Stimulated activated CD4-positive, alpha-beta T cell treated with anti-CD3 and anti-CD28 coated beads, TNF-alpha, amount 100 ng/mL, for 48 hours (primary cell): ENCODE results near the gene DOCK7.
A peak's percentile ranks its signal among the peaks of the same experiment; 100 is the strongest.

Experiments
- DNase-seq, 3 donors: peaks; one replicate each; pipeline ENCODE4 v3.0.0-alpha.2; 2020; ENCODE audit warnings: low read depth in 3 of 3

The DOCK7 gene

DNA sequence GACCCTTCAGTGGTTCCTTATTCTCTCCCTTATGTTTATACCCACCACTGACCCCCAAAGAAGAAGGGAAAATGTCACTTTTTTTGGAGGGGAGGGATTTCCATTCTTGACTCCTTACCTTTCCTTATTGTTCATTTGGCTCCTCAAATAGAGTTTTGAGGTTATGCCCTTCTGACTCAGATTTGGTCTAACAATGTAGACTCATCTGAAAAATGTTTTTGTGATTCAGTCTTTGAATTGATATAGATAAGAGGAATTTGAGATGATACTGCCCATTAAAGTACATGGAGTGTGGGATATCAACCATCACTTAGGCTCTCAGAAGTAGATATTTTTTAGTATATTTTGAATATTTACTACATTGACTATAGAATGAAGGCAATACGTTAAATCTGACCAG is 235.2 kb downstream of the DOCK7 start:
- no peak for DNase-seq

DNA sequence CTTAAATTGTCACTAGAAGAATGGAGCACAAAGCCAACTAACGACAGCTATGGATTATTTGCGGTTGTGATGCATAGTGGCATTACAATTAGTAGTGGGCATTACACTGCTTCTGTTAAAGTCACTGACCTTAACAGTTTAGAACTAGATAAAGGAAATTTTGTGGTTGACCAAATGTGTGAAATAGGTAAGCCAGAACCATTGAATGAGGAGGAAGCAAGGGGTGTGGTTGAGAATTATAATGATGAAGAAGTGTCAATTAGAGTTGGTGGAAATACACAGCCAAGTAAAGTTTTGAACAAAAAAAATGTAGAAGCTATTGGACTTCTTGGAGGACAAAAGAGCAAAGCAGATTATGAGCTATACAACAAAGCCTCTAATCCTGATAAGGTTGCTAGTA is 237.9 kb downstream of the DOCK7 start:
- DNase-seq: no peak

GRCh38 chr1:62448221-62448933 is 239.8 kb downstream of the DOCK7 start:
- DNase-seq: no peak

DNA sequence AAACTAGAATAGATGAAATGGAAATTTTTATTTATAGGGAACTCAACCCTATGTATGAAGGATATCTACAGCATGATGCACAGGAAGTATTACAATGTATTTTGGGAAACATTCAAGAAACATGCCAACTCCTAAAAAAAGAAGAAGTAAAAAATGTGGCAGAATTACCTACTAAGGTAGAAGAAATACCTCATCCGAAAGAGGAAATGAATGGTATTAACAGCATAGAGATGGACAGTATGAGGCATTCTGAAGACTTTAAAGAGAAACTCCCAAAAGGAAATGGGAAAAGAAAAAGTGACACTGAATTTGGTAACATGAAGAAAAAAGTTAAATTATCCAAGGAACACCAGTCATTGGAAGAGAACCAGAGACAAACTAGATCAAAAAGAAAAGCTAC is 243.5 kb downstream of the DOCK7 start:
- DNase-seq: no peak

DNA sequence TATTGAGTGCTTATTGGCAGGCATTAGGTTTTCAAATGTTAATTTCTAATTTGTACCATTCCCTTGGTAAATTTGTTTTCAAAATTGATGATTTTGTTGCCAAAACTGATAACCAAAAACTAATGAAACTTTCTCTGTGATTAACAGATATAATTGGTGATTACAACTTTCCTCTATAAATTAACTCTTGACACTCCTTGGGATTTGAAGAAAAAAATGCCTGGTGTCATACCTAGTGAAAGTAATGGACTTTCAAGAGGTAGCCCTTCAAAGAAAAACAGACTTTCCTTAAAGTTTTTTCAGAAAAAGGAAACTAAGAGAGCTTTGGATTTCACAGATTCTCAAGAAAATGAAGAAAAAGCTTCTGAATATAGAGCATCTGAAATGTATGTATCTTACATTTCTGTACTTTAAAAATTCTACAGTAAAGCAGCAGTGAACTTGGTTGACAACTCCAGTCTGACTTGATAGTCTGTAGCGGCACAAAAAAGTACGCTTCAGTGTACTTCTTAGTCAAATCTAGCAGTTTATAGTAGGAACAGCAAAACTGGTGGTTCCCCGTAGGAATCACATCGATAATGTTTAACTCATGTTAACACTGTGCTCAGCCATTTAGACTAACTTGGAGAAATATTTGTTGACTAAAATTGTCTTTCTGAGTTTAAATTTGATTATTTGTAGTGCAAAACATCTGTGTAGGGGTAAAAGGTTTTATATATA is 248.4 kb downstream of the DOCK7 start:
- DNase-seq: no peak

DNA sequence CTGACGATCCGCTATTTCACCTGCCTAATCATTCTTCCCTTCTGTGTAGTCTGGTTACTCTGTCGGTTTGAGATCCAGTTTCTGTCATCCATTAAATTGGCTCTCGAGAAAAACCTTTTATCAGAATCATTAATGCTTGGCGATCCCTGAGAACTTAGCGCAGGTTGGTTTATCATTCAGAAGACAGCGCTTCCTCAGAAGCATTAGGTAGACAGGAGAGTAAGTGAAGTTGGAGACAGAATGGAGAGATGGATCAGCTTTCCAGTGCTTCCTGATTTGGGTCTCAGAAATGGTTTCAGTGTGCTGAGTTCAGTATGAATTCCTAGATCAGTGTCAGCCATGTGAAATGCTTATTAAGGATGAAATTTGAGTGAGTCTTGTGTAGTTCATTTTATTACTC is 250.0 kb downstream of the DOCK7 start:
- no peak for DNase-seq

- peak in 2 of 3 donors; percentile 7 to 30 for DNase-seq
These were observed 250.8 kb downstream of the DOCK7 start for GRCh38 chr1:62437273-62437940.

DNA sequence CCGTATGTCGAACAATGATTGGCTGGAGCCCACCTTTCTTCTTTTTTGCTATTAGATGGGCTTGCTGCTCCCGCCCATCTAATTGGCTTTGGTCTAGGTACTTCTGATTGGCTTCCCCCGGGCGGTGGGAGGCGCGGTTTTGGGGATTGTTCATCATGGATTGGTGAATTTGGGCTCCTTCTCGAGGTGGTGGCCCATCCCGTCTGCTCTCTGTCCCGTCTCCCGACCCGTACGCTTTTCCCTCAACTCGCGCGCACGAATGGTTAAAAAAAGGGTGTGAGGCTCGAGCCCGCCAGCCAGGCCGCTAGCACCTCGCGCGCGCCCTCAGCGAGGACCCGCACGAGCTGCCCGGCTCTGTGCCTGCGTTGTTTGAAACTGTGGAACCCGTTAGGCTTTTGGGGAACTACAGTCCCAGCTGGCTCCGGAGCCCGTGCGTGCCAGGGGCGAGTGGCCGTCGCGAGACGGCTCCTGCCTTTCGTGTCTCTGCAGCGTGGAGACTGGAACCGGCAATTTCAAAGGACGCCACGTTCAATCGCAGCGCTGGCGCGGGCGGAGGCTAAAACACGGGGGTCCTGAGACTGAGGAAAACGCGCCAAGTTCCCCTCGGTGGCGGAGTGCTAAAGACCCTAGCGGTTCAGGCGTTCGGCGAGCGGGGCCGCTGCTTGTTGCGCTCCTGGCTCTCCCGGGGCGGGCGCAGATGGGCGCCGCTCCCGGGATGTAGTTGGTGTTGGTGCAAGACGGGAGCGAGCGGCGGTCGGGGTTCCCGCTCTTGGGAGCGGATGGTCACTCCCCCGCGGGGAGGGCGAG is 251.5 kb downstream of the DOCK7 start, which contains the start of gene USP1:
Gene USP1, plus strand, starts transcription at position 584 of the 807 bp plus-strand sequence. CDS start 2,819 bp downstream, outside the sequence.
- peak; percentile 91 to 98 (median 96) for DNase-seq

DNA sequence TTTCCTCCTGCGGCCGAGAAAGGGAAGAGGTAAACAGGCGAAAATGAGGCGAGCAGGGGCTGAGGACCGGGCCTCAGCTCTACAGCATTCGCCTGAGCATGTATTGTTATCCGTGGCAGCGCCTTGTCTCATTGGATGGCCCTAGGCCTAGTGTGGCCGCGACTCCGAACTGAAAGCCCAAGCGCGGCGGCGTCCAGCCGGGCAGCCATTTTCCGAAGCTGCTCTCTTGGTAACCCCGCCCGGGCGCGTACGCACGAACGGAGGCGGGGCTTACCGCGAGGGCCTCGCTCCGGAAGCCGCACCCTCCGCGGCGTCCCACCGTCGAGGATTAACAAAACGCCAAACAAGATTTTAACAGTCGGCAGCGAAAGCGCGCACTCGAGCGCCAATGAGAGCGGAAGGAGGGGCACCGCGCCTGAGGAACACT is 252.1 kb downstream of the DOCK7 start:
- DNase-seq: peak in 1 of 3 donors; percentile 85

- DNase-seq: no peak
These were observed 252.8 kb downstream of the DOCK7 start for GRCh38 chr1:62435231-62436038.

DNA sequence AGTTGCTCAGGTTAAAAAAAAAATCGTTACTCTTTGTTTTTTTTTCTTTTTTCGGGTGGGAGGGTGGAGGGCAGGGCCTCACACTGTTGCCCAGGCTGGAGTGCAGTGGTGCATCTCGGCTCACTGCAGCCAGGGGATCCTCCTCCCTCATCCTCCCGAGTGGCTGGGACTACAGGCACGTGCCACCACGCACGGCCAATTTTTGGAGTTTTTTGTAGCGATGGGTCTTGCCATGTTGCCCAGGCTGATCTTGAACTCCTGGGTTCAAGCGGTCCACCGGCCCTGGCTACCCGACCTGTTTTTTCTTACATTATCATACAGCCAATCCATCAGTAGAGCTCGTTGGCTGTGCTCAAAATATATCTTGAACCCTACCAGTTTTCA is 253.6 kb downstream of the DOCK7 start:
- no peak for DNase-seq

- DNase-seq: no peak
These were observed 254.1 kb downstream of the DOCK7 start for GRCh38 chr1:62433861-62434617.

GRCh38 chr1:62429581-62429980 is 258.6 kb downstream of the DOCK7 start:
- DNase-seq: no peak

- DNase-seq: no peak
These were observed 259.8 kb downstream of the DOCK7 start for GRCh38 chr1:62428351-62428750.

DNA sequence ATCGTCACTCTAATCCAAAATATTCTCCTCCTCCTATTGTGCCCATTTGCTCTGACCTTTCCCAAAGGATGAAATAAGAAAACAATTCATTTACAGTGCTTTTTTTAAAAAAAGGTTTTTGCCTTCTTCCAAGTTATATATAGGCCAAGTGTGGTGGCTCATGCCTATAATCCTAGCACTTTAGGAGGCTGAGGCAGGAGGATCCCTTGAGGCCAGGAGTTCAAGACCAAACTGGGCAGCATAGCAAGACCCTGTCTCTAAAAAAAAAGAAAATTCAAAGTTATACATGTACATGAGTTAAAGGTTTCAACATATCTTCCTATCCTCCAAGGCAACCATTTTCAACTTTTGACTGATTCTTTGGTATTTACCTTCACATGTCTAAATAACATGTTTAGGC is 261.4 kb downstream of the DOCK7 start:
- DNase-seq: no peak

DNA sequence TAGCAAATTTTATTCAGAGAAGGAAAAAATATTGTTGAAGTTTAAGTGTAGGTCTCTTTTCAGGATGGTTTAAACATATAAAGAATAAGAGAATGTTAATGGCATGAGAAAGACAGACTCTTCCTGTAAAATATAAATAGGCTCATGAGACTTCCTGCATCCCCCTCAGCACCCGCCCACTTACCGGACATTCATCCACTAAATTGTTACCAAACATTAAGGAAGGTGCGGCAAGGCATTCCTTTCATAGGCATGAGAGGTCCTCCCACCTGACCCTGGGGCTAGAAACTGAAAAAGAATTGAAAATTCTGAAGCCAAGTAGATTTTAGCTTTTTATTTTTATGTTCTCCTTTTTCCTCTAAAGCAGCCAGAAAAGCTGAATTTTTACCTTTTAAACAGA is 261.9 kb downstream of the DOCK7 start:
- DNase-seq: no peak

DNA sequence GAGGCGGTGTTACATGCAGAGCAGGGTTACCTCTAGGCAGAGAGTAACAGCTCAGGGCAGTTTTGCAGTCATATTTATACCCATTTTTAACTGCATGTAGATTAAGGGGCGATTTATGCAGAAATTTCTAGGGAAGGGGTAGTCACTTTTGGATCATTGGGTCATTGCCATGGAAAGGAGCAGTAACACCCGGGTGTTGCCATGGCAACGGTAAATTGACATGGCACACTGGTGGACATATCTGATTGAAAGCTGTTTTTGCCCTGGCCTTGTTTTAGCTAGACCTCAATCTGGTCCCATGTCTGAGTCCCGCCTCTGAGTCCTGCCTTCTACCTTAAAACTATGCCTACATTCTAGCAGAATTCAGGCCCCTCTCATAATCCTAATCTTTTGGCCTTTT is 263.1 kb downstream of the DOCK7 start:
- DNase-seq: no peak

- DNase-seq: no peak
These were observed 263.8 kb downstream of the DOCK7 start for GRCh38 chr1:62424411-62424810.

DNA sequence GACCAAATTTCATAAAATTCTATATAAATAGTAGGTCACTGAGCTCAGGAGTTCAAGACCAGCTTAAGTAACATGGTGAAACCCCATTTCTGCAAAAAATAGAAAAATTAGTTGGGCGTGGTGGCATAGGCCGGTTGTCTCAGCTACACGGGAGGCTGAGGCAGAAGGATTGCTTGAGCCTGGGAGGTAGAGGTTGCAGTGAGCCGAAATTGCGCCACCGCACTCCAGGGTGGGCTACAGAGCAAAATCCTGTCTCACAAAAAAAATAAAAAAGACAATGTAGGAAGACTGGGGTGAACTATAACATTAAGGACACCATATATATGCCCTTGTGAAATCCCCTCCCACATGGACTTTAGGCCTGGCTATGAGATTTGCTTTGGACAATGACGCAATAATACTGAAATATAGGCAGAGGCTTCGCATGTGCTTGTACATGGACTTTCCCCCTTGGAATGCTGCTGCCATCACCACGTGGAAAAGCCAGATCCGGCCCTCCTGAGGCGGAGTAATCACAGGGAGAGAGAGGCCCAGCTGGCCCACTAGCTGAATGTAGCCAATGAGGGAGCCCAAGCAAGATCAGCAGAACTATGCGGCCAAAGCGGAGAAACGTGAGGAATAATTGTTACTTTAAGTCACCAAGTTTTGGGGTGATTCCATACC is 264.5 kb downstream of the DOCK7 start:
- no peak for DNase-seq

DNA sequence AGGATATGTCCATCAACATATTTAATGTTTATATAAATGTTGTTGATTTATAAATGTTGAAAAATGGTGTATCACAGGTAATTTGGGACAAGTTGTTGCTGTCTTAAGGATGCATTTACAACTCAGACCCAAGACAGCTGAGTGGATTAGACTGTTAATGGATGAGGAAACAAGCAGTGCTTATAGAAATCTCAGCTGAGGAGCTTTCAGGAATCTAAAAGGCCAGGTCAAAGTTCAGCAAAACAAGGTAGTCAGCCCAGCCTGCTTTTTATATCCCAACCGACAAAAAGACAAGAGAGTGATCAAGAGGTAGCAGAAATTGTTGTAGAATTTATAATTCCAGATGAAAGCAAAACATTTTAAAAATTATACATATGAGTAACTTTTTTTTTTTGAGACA is 268.0 kb downstream of the DOCK7 start:
- no peak for DNase-seq
